NCI-H1048 (cell line): Measurements from ENCODE around the gene SPIRE1.

Experiments used
- DNase-seq: peaks from one replicate; lab custom pipeline; 2025; lab: John Stamatoyannopoulos, UW

Gene SPIRE1

DNA sequence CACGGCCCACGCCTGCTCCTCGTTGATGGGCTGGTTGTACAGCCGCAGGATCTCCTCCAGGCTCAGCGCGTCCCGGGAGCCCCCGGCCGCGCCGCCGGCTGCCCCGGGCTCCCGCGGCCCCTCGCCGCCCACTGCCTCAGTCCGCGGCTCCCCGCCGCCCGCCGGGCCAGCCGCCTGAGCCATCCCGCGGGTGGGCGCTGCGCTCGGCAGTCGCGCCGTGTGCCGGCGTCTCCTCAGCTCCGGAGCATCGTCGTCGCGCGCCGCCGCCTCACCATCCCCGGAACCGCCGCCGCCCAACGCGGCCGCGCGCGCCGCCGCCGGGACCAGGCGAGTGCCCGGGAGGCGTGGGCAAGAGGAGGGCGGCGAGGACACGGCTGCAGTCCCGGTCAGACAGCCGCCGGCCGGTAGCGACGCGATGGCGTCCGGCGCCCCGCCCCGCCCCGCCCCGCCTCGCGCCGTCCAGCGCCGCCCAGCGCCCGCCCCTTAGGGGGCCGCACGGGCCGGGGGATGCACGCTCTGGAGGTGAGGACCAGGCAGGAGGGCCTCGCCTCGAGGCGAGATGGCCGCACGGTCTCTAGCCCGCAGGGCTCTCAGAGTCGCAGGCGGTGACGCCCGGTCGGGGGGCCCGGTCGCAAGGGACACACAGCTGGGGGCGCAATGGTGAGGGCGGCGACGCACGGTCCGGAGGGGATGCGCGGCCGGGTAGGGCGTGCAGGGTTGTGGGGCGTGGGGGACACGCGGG lies at the start of gene SPIRE1:
Gene SPIRE1 (minus strand): TSS at position 424 of the 742 bp plus-strand sequence. CDS start 241 bp downstream, at position 183.
- no peak for DNase-seq

DNA sequence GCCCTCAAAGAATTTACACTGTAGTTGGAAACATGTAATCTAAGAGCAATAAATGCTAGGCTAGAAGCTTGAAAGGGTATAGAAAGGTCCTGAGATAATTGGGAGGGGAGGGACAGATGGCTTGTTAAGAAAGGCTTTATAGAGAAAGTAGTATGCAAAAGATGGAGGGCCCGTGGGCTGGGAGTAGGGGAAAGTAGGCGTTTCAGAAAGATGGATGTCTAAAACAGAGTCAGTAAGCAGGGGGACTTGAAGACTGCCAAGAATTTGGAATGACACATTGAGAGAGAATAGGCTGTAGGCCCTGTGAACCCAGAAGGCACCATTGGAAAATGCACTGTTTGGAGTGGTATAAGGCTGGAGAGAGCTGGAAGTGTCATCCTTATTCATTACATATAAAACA lies 45.8 kb upstream of the SPIRE1 start:
- no peak for DNase-seq

DNA sequence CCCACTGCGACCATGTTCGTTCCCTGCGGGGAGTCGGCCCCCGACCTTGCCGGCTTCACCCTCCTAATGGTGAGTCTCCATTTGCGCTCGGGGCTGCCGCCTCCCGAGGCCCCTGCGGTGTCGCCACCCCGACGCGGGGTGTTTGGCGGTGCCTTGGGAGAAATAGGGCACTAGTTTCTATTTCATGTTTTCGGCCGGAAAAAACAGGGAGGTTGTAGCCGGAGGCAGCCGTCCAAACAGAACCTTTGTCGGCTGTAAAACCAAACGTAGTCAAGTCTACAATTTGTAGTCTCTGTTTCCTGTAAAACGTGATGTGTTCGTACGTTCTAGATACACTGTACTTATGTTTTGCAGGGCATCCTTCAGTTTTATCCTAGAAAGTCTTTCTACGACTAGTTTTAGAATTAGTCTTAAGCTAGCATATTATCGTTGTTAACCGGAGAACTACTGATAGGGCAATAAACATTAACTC lies 45.2 kb upstream of the SPIRE1 start:
- no peak for DNase-seq

DNA sequence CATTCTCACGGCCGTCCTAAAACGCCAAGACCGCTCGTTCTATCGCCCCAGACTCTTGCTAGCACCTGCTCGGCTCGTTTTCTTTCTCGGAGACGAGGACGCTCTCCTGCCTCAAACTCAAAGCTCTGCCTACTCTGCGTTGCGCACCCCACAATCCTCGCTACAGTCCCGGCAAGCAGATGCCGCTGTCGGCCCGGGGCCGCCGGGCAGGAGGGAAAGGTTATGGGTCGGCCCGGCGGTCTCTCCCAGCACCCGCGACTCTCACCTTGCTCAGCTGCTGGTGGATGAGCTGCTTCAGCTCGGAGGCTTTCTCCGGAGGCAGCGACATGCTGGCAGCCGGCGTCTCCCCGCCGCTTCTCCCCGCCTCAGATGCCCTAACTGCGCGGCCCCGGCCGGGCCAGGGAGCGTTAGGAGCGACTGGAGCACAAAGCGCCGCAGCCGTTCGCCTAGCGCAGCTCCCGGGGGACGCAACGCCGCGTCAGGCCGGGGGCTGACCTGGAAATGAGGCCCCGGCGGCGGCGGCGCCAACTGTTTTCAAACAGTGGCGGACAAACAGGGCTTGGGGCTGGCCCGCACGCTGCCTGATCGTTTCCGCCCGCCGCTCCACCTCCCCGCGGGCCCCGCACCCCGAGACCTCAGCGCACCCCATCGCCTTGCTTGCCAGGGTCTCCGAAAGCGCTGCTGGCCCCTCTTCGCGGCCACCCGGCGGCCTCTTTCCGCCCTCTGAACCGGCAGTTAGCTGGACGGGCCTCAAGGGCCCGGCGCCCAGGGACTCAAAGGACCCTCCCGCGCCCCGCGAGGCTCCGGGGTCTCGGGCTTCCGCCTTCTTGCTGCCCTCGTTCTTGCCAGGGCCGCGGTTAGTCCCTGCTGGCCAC lies 44.6 kb upstream of the SPIRE1 start, which contains the start of the genes CEP76 and PSMG2:
Gene CEP76 (minus strand): TSS at position 503 of the 875 bp plus-strand sequence. CDS start 175 bp downstream, at position 328.
Gene PSMG2 (plus strand): TSS at position 822 of the 875 bp plus-strand sequence. CDS start 66 bp downstream, outside the sequence.
- DNase-seq, result peak; percentile 57

DNA sequence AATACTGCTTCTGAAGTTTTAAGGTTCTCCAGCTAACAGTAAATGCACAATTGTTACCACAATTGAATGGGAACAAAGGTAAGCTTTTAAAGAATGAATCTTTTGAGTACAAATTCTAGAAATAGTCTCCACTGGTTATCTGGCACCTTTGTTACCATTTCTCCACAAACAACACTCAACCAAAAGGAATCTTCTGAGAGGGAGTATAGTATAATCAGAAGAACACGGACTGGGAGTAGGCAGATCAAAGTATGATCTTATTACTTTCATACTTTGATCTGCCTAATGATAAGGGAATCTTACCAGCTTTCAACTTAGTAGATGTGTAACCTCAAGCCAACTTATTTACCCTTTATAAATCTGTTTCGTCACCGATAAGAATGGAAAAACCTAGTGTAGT lies 43.3 kb upstream of the SPIRE1 start:
- no peak for DNase-seq

DNA sequence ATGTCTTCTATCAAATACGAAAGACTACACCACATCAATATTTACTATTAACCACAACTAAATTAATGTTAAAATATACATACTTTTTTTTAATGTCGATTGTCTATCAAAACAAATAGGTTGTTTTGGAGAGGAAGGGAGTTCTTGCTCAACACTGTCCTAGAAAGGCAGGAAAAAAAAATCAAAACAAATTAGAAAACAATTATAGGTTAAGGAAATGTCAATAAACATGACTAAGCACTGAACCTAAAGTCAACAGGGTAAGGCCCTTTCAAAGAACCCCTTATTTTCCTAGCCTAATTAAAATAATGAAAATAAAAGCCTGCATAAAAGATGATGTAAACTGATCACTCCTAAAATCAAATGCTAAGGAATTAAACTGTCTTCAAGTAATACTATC lies 41.8 kb upstream of the SPIRE1 start:
- DNase-seq, result no peak

DNA sequence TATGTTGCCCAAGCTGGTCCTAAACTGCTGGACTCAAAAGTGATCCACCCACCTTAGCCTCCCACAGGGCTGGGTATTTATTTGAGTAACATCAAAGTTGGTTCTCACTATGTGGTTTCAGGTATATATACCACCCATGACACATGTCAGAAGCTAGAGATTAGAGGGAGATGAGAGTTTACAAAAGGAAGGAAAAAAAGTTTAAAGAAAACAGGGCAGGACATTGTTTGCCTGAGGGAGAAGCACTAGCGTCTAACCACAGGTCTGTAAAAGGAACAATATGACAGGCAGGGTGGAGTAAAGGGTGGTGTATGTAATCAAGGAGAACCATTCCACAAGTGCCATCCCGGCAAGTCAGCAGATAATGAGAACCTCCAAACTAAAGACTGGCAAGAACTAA lies 36.1 kb upstream of the SPIRE1 start:
- DNase-seq, result no peak

DNA sequence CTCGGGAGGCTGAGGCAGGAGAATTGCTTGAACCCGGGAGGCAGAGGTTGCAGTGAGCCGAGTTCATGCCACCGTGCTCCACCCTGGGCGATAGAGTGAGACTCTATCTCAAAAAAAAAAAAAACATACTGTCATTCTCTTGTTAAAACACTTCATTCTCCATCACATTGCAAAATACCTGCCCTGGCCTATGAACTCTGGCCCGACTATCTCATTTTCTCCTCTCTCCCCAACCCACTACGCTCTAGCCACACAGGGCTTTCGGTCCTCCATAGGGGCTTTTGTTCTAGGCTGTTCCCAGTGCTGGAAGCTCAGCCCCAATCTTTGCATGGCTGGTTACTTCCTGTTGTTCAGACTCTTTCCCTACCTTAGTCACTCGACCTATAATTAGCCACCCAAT lies 34.3 kb upstream of the SPIRE1 start:
- DNase-seq, result no peak

DNA sequence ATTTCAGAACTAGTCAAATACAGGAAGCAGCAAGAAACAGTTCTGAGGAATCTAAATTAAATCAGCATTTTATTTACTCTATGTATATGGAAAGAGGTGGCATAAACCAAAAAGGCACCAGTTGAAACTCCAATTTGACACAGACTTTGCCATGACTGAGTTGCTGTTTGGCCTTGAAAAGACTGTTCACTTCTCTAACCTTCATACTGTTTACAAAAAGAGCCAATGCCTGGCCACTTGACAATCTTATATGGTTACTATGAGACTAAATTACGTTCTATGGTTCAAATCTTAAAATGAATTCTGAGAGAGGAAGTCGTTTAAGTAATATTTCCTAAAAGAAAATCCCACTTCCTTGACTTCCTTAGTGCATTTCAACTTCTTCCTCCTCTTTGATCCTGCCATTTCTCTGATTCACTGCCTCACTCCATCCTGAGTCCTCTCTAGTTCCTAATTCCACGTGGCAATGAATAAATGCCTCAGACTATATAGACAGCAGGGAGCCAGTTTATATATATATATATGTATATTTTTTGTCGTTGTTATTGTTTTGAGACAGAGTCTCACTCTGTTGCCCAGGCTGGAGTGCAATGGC lies 31.4 kb upstream of the SPIRE1 start:
- DNase-seq, result no peak

DNA sequence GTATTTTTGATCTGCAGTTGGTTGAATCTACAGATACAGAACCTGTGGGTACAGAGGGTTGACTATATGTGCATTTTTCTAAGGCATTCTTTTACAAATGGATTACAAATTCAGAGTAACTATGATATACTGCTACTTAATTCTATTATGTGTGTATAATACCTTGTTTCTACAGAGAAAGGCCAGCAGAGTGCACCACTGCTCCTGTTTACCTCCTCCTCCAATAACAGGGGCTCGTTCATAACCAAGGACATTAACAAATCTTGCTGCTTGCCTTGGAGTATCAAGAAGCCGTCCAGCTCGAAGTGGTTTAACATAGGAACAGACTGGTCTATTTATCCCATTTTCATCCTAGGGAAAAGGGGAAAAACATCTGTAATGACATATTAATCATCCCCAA lies 28.2 kb upstream of the SPIRE1 start:
- no peak for DNase-seq

DNA sequence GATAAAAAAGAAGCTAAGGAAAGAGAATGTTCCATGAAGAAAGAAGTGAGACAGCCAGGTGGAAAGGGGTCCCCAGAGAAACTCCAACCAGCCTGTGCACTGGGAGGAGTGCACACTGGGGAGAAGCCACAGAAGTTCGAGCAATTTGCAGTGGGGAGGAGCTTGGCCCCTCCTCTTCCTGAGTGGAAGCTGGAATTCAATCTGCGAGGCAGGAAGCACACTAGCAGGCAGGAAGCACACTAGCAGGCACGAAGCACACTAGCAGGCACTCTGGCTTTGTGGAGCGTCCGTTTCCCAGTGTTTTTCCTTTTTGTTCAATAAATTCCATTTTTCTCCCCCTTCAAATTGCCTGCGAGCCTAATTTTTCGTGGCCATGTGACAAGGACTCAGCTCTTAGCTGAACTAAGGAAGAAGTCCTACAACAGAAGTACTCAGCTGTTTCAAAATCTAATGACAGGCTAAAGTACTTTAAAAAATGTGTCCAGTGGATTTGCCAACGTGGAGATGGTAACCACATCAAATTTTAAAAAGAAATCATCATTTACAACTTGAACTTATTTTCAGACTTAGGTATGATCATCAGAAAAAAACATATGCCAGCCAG lies 21.4 kb upstream of the SPIRE1 start:
- no peak for DNase-seq

DNA sequence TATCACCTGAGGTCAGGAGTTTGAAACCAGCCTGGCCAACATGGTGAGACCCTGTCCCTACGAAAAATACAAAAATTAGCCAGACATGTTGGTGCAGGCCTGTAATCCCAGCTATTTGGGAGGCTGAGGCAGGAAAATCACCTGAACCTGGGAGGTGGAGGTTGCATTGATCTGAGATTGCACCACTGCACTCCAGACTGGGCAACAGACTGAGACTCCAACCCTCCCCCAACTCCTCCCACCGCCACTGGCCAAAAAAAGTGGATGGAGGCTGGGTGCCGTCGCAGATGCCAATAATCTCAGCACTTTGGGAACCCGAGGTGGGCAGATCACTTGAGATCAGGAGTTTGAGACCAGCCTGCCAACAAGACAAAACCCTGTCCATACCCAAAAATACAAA lies 10.1 kb upstream of the SPIRE1 start:
- DNase-seq, result no peak

DNA sequence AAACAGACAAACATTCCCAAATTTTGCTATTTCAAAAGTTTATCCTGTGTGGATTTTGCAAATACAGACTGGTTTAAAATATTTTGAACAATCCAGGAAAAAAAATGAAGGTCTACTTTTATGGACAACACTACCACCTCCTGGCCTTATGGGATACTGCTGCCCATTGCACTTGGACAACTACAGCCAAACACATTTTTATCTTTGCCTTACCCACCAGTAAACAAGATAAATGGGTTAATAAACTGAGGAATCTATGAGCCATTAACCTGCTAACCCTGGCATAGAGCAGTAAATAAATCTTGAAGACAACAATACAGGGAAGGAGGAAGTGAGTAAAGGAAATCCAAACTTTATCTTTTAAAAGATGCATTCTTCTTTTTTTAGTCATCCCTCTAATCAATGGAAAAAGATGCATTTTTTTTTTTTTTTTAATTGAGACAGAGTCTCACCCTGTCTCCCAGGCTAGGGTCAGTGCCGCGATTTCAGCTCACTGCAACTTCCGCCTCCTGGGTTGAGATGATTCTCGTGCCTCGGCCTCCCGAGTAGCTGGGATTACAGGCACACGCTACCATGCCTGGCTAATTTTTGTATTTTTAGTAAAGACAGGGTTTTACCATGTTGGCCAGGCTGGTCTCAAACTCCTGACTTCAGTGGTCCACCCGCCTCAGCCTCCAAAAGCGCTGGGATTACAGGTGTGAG lies 2.1 kb upstream of the SPIRE1 start:
- peak; percentile 7 for DNase-seq

DNA sequence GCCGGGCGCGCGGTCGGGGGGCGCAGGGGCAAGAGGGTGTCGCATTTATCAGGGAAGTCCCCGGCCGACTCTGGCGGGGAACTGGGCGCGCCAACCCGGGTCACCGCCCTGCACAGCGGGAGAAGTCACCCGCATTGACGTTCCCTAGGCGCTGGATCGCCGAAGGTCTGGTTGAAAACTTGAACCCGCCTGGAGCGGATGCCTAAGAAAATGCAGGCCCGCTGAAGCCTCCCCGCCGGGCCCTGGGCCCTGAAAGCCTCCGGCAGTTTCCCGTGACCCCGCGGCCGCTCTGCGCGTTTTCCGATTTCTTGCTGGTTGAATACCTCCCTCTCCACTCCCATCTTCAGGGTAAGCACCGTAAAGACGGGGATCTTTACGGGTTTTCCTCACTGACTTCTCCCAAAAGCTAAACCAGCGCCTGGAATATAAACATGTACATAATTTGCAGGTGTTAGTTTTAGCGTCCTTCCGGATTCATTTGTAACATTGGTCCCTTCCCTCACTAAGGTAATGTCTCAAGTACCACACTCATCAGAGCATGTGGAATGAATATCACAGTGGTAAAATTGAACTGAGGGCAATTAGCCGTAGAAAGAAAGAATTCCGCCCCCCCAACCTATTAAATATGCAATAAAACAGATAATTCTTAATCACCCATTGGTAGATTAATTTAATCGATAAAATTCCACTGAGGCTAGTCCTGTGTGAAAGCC lies 675 bp upstream of the SPIRE1 start:
- no peak for DNase-seq

DNA sequence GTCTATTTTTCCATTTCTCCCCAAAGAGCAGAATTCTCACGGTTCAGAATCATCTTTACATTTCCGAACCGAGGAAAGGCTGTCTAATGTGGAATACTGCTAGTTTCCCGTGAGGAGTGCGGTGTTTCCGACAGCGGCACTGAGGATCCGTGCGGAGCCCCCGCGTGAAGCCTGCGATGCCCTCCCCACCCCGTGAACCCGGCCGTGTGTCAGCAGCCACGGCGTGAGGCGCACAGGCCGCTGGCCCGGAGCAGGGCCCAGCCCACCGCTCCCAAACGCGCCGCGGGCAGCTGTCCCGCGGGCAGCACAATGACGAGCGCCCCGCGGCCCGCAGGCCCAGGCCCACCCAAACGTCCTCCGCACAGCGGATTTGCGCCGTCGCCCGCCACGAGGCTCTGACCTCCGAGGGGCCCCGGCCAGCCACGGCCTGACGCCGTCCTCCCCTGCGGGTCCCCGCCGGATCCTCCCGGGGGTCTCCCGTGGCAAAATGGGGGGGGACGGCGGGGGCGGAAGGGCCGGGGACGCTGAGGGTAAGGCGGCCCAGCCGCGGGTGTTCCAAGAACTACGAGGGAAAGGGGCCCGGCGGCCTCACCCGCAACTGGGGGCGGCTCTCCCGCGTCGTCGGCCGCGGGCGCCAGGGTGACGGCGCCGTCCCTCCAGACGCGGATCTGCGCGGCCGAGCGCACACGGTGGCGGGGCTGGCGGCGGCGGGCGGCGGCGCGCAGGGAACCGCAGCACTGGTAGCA lies 796 bp downstream of the SPIRE1 start:
- DNase-seq, result no peak

DNA sequence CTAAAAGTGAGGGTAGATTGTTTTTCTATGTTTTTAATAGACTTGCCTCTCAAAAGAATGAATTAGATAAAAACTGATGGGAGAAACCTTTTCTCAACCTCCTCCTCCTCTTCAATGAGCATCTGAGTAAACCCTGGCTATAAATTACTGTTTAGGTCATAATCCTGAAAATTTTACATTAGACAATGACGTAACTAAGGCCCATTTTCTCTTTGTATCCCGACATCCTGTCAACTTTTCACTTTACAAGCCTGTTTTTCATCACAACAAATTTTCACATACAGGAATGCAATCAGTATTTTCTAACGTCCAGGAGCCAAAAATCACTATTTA lies 1.3 kb downstream of the SPIRE1 start:
- no peak for DNase-seq

DNA sequence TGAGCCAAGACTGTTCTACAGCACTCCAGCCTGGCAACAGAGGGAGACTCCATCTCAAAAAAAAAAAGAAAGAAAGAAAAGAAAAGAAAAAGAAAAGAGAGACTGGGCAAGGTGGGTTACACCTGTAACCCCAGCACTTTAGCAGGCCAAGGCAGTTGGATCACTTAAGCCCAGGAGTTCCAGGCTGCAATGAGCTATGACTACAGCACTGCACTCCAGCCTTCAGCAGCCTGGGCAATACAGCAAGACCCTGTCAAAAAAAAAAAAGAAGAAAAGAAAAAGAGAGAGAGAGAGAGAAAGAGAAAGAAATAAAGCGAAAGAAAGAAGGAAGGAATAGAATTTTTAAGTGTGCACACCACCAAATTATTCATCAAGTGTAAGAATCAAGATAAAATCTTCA lies 2.9 kb downstream of the SPIRE1 start:
- no peak for DNase-seq

DNA sequence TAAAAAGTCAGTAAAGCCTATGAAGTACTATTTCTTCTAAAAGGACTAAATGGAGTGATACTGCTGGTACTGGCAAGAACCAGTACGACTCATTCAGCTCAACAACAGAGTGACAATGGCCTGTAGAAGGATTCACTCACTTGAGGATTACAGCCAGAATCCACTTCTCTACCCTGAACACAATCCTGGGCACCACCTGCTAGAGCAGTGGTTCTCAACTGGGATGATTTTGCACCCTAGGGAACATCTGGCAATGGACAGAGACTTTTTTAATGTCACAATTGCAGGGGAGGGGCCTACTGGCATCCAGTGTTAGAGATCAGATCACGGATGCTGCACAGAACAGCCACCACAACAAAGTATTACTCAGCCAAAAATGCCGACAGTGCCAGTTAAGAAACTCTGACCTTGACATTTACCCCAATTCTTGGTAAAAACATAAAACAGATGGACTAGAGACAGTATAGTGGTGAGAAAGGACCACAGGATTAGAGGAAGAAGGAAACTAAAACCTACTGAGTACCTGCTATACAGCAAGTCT lies 5.0 kb downstream of the SPIRE1 start:
- DNase-seq, result no peak

DNA sequence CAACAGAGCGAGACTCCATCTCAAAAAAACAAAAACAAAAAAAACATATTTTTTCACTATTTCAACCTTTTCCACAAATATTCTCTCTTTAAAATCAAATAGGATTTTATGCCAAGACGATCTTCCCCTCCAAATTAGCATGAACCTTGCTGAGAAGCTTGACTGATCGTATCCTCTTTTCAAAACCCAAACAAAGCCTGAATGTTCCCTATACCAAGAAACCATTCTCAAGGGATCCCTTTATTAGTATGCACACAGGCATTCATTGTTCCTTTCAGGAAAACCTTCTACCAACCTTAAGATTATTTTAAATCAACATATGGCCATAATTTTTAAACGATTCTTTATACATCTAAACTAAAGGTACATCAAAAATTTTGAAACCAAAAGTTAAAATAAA lies 6.3 kb downstream of the SPIRE1 start:
- DNase-seq, result no peak

DNA sequence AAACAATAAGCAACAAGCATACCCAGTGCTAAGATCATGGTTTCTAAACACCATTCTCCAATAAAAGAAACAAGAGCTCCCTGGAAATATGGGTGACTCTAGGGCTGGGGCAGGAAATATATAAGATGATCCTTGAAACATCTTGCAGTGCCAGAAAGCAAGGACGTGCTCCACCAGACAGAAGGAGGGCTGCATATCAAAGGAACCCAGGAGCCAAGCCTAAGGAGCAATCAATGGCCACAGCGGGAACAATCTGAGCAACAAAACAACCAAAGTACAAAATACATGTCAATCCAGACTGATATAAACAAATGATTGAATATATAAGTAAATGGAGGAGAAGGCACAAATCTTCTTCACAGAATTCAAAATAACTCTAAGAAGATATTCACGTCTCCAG lies 10.1 kb downstream of the SPIRE1 start:
- no peak for DNase-seq
